GM12872 (cell line): ENCODE data around the gene CSTB.

Experiments
- TF ChIP-seq, protein P1 (sequence below): IDR thresholded peaks from 3 replicates; pipeline ENCODE4 v1.5.1; 2011; ENCODE audit warnings: low read depth, mild to moderate bottlenecking, low read length, moderate library complexity; ENCODE audit not compliant: insufficient read depth

The CSTB gene, protein sequence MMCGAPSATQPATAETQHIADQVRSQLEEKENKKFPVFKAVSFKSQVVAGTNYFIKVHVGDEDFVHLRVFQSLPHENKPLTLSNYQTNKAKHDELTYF

DNA sequence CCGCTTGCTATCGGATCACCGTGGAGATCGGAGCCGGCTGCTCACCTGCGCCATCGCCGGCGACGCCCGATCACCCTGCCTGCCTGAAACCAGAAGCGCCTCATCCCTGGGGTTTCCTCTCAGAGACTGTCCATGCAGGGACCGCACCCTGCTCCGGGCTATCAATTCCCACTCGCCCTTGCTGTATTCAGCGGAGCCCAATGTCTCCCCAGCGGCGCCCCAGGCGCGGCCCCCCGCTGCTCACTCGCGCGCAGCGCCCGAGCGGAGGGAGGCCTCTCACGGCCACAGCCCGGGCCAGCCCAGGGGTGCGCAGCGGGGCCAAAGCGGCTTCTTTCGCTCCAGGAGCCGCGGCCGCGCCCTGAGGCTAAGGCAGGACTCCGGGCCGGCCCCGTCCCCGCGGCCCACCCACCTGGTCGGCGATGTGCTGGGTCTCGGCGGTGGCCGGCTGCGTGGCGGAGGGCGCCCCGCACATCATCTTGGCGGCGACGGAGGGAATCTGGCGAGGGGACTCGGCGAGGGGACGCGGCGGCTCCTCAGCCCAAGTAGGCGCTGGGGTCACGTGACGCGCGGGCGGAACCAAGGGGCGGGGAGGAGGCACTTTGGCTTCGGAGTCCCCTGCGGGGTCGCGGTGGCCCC is at the start of gene CSTB:
Gene CSTB, minus strand, starts transcription at position 514 of the 636 bp plus-strand sequence. Its CDS starts 39 bp downstream, at position 475.
- TF ChIP-seq, protein P1, sequence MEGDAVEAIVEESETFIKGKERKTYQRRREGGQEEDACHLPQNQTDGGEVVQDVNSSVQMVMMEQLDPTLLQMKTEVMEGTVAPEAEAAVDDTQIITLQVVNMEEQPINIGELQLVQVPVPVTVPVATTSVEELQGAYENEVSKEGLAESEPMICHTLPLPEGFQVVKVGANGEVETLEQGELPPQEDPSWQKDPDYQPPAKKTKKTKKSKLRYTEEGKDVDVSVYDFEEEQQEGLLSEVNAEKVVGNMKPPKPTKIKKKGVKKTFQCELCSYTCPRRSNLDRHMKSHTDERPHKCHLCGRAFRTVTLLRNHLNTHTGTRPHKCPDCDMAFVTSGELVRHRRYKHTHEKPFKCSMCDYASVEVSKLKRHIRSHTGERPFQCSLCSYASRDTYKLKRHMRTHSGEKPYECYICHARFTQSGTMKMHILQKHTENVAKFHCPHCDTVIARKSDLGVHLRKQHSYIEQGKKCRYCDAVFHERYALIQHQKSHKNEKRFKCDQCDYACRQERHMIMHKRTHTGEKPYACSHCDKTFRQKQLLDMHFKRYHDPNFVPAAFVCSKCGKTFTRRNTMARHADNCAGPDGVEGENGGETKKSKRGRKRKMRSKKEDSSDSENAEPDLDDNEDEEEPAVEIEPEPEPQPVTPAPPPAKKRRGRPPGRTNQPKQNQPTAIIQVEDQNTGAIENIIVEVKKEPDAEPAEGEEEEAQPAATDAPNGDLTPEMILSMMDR, result no peak

DNA sequence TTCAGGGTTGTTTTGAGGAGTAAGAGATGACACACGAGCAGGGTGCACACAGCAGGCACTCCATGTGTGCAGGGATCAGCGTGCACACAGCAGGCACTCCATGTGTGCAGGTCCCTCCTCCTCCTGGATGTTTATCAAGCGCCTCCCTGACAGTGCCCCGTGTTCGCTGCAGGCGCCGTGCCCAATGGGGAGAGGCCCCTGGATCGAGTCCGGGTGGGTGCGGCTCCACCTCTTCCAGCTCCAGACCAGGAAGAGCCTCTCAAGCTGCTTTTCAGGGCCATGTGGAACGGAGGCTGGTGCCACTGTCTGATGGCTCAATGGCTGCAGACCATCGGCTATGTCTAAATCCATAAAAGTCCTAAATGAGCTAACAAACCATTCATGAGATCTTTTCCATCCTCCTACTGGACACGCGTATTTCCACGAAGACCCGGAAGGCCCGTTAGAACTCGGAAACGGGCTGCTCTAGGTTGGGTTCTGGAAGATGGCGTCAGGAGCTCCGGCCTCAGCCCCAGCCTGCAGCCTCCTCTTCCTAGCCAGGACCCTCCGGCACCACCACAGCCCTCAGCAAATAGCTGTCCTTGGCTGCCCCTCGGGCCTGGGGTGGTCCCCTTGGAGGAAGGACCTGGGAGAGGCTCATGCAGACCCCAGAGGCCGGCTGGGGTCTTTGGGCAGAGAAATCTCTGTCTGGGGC is 49.3 kb upstream of the CSTB start:
- TF ChIP-seq, protein P1, result no peak

DNA sequence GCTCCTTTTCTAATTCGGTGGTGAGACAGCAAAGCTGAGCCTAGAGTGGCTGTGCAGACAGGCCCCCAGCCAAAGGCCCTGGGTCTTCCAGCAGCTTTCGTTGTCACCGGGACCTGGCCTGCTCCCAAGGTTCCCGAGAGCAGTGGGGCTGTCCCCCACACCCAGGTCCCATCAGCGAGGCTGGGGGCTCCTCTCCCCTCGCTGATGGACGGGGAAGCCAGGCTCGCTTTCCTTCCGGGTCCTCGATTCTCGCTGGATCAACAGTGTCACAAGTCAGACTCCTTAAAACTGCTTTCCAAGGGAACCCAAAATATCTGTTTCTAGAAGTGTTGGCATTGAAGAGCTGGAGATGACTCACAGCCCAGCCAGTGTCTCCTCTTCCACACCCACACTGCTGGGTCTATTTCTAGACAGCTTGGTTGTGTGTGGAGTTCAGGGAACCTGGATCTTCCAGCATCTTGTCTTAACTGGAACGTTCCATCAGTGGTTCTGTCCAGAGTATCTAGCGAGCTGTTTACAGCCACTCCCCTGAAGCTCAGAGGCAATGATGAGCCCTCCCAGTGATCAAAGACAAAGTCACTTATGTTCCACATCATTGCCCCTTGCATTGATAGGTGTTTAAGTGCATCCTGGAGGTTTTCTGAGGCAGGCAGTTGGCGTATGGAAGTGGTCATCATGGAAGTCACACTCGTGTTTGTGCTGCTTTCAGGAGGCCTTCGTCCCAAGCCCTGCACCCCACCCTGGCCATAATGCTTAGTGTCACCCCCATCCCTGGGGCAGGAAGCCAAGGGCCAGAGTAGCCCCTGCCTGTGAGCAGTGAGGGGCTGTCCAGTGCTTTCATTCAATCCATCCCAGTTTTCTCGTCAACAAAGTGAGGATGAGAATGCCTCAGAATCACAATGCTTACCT is 48.5 kb upstream of the CSTB start:
- TF ChIP-seq, protein P1, result no peak

DNA sequence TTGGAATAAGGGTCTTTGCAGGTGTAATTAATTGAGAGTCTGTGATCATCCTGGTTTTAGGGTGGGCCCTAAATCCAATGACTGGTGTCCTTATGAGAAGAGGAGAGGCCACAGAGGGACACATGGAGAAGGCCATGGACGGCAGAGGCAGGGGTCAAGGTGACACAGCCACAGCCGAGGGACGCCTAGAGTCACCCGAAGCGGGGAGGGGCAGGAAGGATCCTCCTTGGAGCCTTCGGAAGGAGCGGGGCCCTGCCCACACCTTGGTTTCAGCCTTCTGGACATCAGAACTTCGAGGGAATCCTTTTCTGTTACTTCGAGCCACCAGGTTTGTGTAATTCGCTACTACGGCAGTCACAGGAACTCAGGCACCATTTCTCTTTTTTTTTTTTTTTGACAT is 44.4 kb upstream of the CSTB start:
- TF ChIP-seq, protein P1, result no peak

DNA sequence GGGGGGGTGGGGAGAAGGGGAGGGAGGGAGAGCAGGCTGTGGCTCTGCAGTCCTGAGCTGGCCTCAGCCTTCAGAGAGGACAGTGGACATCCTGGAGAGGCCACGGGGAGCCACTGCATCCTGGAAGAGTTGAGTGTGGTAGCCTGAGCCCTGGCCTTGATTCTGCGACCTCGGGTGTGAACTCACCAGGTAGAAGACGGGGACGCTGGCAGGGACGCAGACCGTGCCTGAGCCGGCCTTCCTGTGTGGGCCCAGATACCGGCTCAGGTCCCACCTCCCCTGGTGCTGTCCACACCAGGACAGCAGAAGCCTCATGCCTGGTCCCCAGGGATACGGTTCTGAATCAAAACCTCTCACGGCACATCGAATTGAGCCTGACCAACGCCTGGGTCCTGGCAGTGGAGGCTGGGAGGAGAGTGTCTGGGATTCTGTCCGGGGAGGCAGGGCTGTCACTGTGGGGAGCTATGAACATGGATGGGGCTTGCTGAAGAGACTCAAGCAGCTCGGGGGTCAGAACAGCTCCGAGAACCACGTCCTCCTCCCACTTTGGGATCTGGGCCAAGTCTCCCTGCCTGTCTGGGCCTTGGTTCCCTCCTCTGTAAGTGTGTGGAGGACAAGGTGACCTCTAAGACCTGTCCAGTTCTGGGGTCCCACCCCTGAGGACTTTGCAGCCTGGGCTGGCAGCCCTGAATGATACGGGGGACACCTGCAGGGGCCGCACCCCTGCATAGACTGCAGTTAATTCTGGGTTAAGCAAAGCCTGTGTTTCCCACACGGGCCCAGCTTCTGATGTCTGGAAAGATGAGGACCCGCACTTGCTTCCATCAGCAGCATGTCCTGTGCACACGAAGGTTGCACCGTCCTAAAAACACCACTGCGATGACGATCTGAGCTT is 43.6 kb upstream of the CSTB start:
- TF ChIP-seq, protein P1, result no peak

DNA sequence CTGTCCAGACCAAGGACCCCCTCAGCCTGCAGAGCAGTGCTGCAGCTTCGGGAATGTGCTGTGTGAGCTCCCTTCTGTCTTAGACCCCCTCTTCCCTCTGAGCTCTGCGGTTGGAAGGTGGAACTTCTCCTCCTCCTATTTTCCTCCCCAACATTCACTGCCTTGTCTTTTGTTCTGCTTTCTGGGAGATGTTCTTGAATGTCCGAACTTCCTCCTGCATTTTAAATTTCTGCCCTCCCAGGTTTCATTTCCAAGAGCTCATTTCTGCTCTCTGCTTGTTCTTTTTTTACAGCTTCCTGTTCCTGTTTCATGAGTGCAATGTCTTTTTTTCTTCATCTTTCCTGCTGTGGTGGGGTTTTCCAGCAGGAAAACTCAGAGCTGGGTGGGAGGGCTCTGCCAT is 42.6 kb upstream of the CSTB start:
- TF ChIP-seq, protein P1, result no peak
